Measurements from ENCODE around the gene RELT. TPM values are rescaled to one million over a fixed set of nuclear protein-coding genes. Genes with fewer than 3 reads are reported as not detected.

RELT gene
- total and polyA plus RNA-seq, 3 experiments from 2014 or later, result 7.5 to 23.4 (median 23.4) TPM

GRCh38 chr11:73386016-73386415, 9.8 kb downstream of the RELT start:
- CTCF ChIA-PET, result interaction anchor here (2.4 kb wide), 1 partner anchor 37 kb away, joined by 7 read pairs; no protein-coding TSS in a partner anchor
- peaks cover 41% of the 10 kb centered on the region for H3K4me1 ChIP-seq (ENCODE audit: insufficient read depth, low read length)

GRCh38 chr11:73386546-73386945, 10.3 kb downstream of the RELT start:
- Mint-ChIP-seq H3K27ac (peak overlapping the region in 7 of 8 donors; percentile 63 to 96 (median 82)), H3K4me1 (peaks cover 47 to 72% (median 53%) of the 10 kb centered on the region in 3 donors), H3K4me3 (no peak overlapping the region), H3K27me3 (peaks cover 0 to 3% of the 10 kb centered on the region in 2 donors), H3K9me3 (no peaks in the 10 kb centered on the region), H3K36me3 (peaks cover 0 to 18% (median 0%) of the 10 kb centered on the region in 3 donors)
- Histone ChIP-seq H3K27me3 (ENCODE audit: insufficient read depth, low read length, poor library complexity, severe bottlenecking) (no peaks in the 10 kb centered on the region), H3K9me3 (ENCODE audit: low read length) (no peaks in the 10 kb centered on the region), H3K4me3 (ENCODE audit: low read length) (no peak overlapping the region), H3K36me3 (ENCODE audit: insufficient read depth, low read length) (no peaks in the 10 kb centered on the region), H3K4me1 (ENCODE audit: insufficient read depth, low read length) (peaks cover 41% of the 10 kb centered on the region), H3K27ac (ENCODE audit: low read depth, low read length) (peak overlapping the region; percentile 24)
- no peak for DNase-seq
- POLR2A ChIA-PET, result no interaction called here
- CTCF ChIA-PET, result interaction anchor here (1.0 to 2.4 kb wide), 2 partner anchors 35 to 37 kb away, joined by 7 read pairs; no protein-coding TSS in a partner anchor

More at GRCh38 chr11:73386016-73386415, 9.8 kb downstream of the RELT start:
- Histone ChIP-seq H3K27me3 (ENCODE audit: insufficient read depth, low read length, poor library complexity, severe bottlenecking) (no peaks in the 10 kb centered on the region), H3K4me3 (ENCODE audit: low read length) (no peak overlapping the region), H3K36me3 (ENCODE audit: insufficient read depth, low read length) (no peaks in the 10 kb centered on the region), H3K27ac (ENCODE audit: low read depth, low read length) (peak overlapping the region; percentile 58), H3K9me3 (ENCODE audit: low read length) (no peaks in the 10 kb centered on the region)
- Mint-ChIP-seq H3K27ac (peak overlapping the region in 7 of 8 donors; percentile 63 to 96 (median 87)), H3K4me3 (peak overlapping the region in 2 of 7 donors; percentile 31 to 72), H3K27me3 (peaks cover 0 to 3% of the 10 kb centered on the region in 2 donors), H3K36me3 (peaks cover 0 to 13% (median 0%) of the 10 kb centered on the region in 3 donors), H3K9me3 (no peaks in the 10 kb centered on the region), H3K4me1 (peaks cover 47 to 75% (median 56%) of the 10 kb centered on the region in 3 donors)
- POLR2A ChIA-PET, result no interaction called here
- no peak for DNase-seq

GRCh38 chr11:73387594-73388264, 11.5 kb downstream of the RELT start:
- H3K27ac Mint-ChIP-seq, result peak overlapping the region in 7 of 8 donors; percentile 40 to 96 (median 79)
- H3K4me3 ChIP-seq (ENCODE audit: low read length), result no peak overlapping the region

DNA sequence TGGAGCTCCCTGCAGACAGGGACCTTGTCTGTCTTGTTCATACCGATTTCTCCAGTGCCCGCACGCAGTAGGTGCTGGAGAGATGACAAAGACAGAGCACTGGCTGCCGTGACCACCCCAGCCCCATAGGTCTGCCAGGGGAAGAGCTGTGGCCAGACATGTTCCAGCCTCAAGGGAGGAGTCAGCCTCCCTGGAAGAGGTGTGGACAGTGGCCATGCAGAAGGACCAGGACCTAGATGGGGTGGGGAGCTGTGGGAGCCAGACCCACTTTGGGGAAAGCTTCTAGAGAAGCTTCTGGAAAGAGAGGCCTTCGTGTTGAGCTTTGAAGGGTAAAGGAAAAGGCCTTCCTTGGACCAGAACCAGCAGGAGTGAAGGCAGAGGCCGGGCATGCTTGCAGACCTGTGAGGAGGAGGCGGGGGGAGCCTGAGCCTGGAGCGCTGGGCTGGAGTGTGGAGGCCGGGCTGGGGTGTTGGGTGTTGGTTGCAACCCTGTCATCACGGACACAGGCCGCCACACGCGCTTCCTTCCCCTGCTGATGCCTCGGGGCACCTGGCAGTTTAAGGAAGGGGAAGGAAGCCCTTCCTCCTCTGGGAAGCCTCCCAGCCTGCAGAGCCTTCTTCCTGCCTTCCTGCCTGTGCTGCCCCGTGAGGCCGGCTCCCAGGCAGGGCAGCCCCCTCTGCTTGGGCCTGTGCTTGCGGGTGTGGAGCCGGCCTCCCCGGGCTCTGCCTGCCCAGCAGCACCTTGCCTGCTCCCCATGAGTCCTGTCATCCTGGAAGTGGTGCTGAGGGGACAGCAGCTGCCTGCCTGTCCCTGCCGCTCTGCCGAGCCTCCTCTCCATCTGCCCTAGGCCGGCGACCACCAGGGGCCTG, 12.3 kb downstream of the RELT start:
- H3K36me3 ChIP-seq (ENCODE audit: insufficient read depth, low read length), result no peaks in the 10 kb centered on the region
- no peaks in the 10 kb centered on the region for H3K9me3 ChIP-seq (ENCODE audit: low read length)
- H3K27me3 ChIP-seq (ENCODE audit: insufficient read depth, low read length, poor library complexity, severe bottlenecking), result no peaks in the 10 kb centered on the region
- CTCF ChIA-PET, result interaction anchor here (1.1 to 2.9 kb wide), 3 partner anchors 36 to 94 kb away, joined by 3 to 13 read pairs (median 5); no protein-coding TSS in a partner anchor
- POLR2A ChIA-PET, result no interaction called here
- Mint-ChIP-seq H3K4me3 (peak overlapping the region in 1 of 7 donors; percentile 37), H3K9me3 (no peaks in the 10 kb centered on the region), H3K27me3 (peaks cover 0 to 3% of the 10 kb centered on the region in 2 donors), H3K4me1 (peaks cover 41 to 55% (median 44%) of the 10 kb centered on the region in 3 donors), H3K36me3 (peaks cover 0 to 28% (median 0%) of the 10 kb centered on the region in 3 donors), H3K27ac (peak overlapping the region in 5 of 8 donors; percentile 43 to 96 (median 90))
- H3K27ac ChIP-seq (ENCODE audit: low read depth, low read length), result no peak overlapping the region
- H3K4me1 ChIP-seq (ENCODE audit: insufficient read depth, low read length), result peaks cover 38% of the 10 kb centered on the region
- no peak for DNase-seq
- H3K4me3 ChIP-seq (ENCODE audit: low read length), result no peak overlapping the region

More at GRCh38 chr11:73387594-73388264, 11.5 kb downstream of the RELT start:
- H3K9me3 ChIP-seq (ENCODE audit: low read length), result no peaks in the 10 kb centered on the region
- ChIA-PET CTCF (interaction anchor here (2.9 kb wide), 1 partner anchor 37 kb away, joined by 13 read pairs; no protein-coding TSS in a partner anchor), POLR2A (no interaction called here)
- H3K27ac ChIP-seq (ENCODE audit: low read depth, low read length), result no peak overlapping the region
- Mint-ChIP-seq H3K4me1 (peaks cover 47 to 62% (median 49%) of the 10 kb centered on the region in 3 donors), H3K27me3 (peaks cover 0 to 3% of the 10 kb centered on the region in 2 donors), H3K4me3 (no peak overlapping the region), H3K36me3 (peaks cover 0 to 22% (median 0%) of the 10 kb centered on the region in 3 donors), H3K9me3 (no peaks in the 10 kb centered on the region)
- no peak for DNase-seq
- H3K36me3 ChIP-seq (ENCODE audit: insufficient read depth, low read length), result no peaks in the 10 kb centered on the region
- no peaks in the 10 kb centered on the region for H3K27me3 ChIP-seq (ENCODE audit: insufficient read depth, low read length, poor library complexity, severe bottlenecking)
- peaks cover 41% of the 10 kb centered on the region for H3K4me1 ChIP-seq (ENCODE audit: insufficient read depth, low read length)

GRCh38 chr11:73389134-73389525, 12.9 kb downstream of the RELT start:
- no peaks in the 10 kb centered on the region for H3K36me3 ChIP-seq (ENCODE audit: insufficient read depth, low read length)
- H3K27me3 ChIP-seq (ENCODE audit: insufficient read depth, low read length, poor library complexity, severe bottlenecking), result no peaks in the 10 kb centered on the region
- no peak overlapping the region for H3K4me3 ChIP-seq (ENCODE audit: low read length)
- peaks cover 0 to 32% (median 0%) of the 10 kb centered on the region in 3 donors for H3K36me3 Mint-ChIP-seq
- peaks cover 0 to 3% of the 10 kb centered on the region in 2 donors for H3K27me3 Mint-ChIP-seq
- peaks cover 31% of the 10 kb centered on the region for H3K4me1 ChIP-seq (ENCODE audit: insufficient read depth, low read length)
- no peak for DNase-seq
- no peaks in the 10 kb centered on the region for H3K9me3 ChIP-seq (ENCODE audit: low read length)
- POLR2A ChIA-PET, result no interaction called here
- peaks cover 36 to 49% (median 40%) of the 10 kb centered on the region in 3 donors for H3K4me1 Mint-ChIP-seq
- no peaks in the 10 kb centered on the region for H3K9me3 Mint-ChIP-seq
- H3K27ac Mint-ChIP-seq, result peak overlapping the region in 2 of 8 donors; percentile 64 to 96
- CTCF ChIA-PET, result interaction anchor here (1.1 to 2.9 kb wide), 3 partner anchors 36 to 95 kb away, joined by 3 to 13 read pairs (median 5); no protein-coding TSS in a partner anchor
- H3K4me3 Mint-ChIP-seq, result no peak overlapping the region
- H3K27ac ChIP-seq (ENCODE audit: low read depth, low read length), result no peak overlapping the region

DNA sequence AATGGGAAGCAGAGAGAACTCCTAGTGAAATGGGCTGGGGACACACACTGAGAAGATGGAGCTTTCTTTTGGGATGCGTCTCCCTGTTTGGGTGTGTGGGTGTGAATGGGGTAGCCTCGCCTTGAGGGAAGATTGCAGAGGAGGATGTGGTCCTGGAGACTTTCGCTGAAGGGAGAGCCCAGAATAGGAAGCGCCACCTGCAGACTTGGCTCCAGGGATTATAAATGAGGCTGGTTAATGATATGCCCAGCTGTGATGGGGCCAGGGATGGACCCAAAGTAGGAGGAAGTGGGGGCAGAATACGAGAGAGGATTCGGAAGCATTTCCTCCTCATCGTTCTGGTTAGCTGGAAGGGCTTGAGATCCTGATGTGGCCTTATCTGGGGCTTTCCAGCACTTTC, 13.7 kb downstream of the RELT start:
- ChIA-PET POLR2A (no interaction called here), CTCF (interaction anchor here (1.1 to 2.9 kb wide), 3 partner anchors 37 to 95 kb away, joined by 3 to 13 read pairs (median 5); no protein-coding TSS in a partner anchor)
- Mint-ChIP-seq H3K27me3 (peaks cover 0 to 3% of the 10 kb centered on the region in 2 donors), H3K4me3 (peak overlapping the region in 1 of 7 donors; percentile 14), H3K4me1 (peaks cover 28 to 41% (median 32%) of the 10 kb centered on the region in 3 donors), H3K36me3 (peaks cover 0 to 37% (median 0%) of the 10 kb centered on the region in 3 donors), H3K9me3 (no peaks in the 10 kb centered on the region), H3K27ac (peak overlapping the region in 7 of 8 donors; percentile 39 to 96 (median 72))
- H3K27ac ChIP-seq (ENCODE audit: low read depth, low read length), result no peak overlapping the region
- no peak overlapping the region for H3K4me3 ChIP-seq (ENCODE audit: low read length)
- H3K27me3 ChIP-seq (ENCODE audit: insufficient read depth, low read length, poor library complexity, severe bottlenecking), result no peaks in the 10 kb centered on the region
- H3K9me3 ChIP-seq (ENCODE audit: low read length), result no peaks in the 10 kb centered on the region
- no peaks in the 10 kb centered on the region for H3K36me3 ChIP-seq (ENCODE audit: insufficient read depth, low read length)
- peaks cover 24% of the 10 kb centered on the region for H3K4me1 ChIP-seq (ENCODE audit: insufficient read depth, low read length)
- no peak for DNase-seq

- Mint-ChIP-seq H3K36me3 (peaks cover 0 to 45% (median 0%) of the 10 kb centered on the region in 3 donors), H3K4me1 (peaks cover 19 to 32% (median 22%) of the 10 kb centered on the region in 3 donors), H3K9me3 (no peaks in the 10 kb centered on the region), H3K27me3 (peaks cover 0 to 3% of the 10 kb centered on the region in 2 donors), H3K27ac (peak overlapping the region in 3 of 8 donors; percentile 52 to 96 (median 52)), H3K4me3 (no peak overlapping the region)
- Histone ChIP-seq H3K27ac (ENCODE audit: low read depth, low read length) (no peak overlapping the region), H3K4me3 (ENCODE audit: low read length) (no peak overlapping the region), H3K36me3 (ENCODE audit: insufficient read depth, low read length) (no peaks in the 10 kb centered on the region), H3K9me3 (ENCODE audit: low read length) (no peaks in the 10 kb centered on the region), H3K27me3 (ENCODE audit: insufficient read depth, low read length, poor library complexity, severe bottlenecking) (no peaks in the 10 kb centered on the region), H3K4me1 (ENCODE audit: insufficient read depth, low read length) (peaks cover 14% of the 10 kb centered on the region)
- POLR2A ChIA-PET, result no interaction called here
- no peak for DNase-seq
- CTCF ChIA-PET, result interaction anchor here (0.9 to 2.9 kb wide), 3 partner anchors 40 to 96 kb away, joined by 3 to 13 read pairs (median 5); no protein-coding TSS in a partner anchor
Observed at GRCh38 chr11:73390601-73391565, 14.7 kb downstream of the RELT start.

Data from CD8-positive, alpha-beta memory T cell (primary cell).